ENCODE results near the gene LAPTM4A.
"Not testable (repeated sequence)": the region's sequence is repeated elsewhere in the genome, so short reads cannot be mapped to it uniquely, and the experiment has no call there.

GRCh38 chr2:20074046-20074648 is 22.7 kb upstream of the LAPTM4A start:
- not testable (repeated sequence) for TF ChIP-seq CTCF (IDR thresholded peaks at IDR 0.05; ENCODE audit: low read depth, low read length); POLR2A (IDR thresholded peaks at IDR 0.05; ENCODE audit: extremely low read depth, insufficient read length); MYC (IDR thresholded peaks at IDR 0.05; ENCODE audit: low read depth, low read length); MAX (IDR thresholded peaks at IDR 0.05; ENCODE audit: low read depth, low read length)

Measured in NB4 (cell line).